ENCODE data around the gene CYFIP2. TPM values are rescaled to one million over a fixed set of nuclear protein-coding genes. Genes with fewer than 3 reads are reported as not detected.

The CYFIP2 gene
- polyA plus RNA-seq, 1 donor from 2014 or later, result 59.7 TPM

DNA sequence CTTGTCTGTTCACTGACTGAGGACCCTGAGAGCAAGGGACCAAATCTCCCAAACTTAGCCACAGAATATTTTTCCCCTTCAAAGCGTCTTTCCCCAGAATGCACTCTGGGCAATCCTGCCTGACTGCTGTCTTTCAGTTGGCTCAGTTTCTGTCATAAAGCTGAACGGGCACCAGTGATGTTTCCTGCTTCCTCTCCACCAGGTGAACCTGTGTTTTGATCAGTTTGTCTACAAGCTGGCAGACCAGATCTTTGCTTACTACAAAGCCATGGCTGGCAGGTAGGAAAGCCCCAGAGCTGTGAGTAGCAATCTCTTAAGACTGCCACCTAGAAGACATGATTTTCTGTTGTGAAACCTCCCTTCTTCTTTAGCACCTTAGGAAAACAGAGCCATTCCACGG, 61.8 kb downstream of the CYFIP2 start (continued):
- TF ChIP-seq, protein P1, sequence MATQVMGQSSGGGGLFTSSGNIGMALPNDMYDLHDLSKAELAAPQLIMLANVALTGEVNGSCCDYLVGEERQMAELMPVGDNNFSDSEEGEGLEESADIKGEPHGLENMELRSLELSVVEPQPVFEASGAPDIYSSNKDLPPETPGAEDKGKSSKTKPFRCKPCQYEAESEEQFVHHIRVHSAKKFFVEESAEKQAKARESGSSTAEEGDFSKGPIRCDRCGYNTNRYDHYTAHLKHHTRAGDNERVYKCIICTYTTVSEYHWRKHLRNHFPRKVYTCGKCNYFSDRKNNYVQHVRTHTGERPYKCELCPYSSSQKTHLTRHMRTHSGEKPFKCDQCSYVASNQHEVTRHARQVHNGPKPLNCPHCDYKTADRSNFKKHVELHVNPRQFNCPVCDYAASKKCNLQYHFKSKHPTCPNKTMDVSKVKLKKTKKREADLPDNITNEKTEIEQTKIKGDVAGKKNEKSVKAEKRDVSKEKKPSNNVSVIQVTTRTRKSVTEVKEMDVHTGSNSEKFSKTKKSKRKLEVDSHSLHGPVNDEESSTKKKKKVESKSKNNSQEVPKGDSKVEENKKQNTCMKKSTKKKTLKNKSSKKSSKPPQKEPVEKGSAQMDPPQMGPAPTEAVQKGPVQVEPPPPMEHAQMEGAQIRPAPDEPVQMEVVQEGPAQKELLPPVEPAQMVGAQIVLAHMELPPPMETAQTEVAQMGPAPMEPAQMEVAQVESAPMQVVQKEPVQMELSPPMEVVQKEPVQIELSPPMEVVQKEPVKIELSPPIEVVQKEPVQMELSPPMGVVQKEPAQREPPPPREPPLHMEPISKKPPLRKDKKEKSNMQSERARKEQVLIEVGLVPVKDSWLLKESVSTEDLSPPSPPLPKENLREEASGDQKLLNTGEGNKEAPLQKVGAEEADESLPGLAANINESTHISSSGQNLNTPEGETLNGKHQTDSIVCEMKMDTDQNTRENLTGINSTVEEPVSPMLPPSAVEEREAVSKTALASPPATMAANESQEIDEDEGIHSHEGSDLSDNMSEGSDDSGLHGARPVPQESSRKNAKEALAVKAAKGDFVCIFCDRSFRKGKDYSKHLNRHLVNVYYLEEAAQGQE (IDR thresholded peaks at IDR 0.05; ENCODE audit: borderline replicate concordance), result no peak
- no peak for TF ChIP-seq MXI1 (conservative IDR thresholded peaks at IDR 0.05; ENCODE audit: poor library complexity, severe bottlenecking)

DNA sequence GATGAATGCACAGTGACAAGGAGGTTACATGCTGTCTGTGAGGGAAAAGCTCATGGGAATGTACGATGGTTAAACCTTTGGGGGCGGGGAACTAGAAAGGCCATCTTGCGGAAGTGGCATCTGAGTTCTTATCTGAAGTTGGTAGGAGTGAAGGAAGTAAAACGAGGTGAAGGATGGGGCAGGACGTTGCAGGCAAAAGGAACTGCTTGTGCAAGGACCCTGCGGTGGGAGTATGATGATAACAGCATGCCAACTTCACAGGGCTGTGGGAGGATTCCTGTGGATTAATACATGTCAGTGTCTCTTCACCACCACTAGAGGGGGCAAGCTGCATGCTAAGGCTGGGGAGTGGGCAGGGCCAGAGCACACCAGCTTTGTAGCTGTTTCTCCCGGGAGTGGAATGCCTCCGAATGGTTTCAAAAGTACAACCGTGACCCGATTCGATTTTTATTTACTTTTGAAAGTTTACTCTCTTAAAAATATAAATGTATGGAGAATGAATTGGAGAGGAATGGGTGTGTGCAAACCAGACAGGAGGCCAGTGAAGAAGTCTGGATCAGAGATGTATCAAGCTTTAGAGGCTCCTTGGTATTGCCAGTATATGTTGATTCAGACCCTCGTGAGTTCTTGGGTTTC, 62.5 kb downstream of the CYFIP2 start:
- no peaks in the 10 kb centered on the region for H3K9me3 ChIP-seq (ENCODE audit: low read length)
- H3K9me2 ChIP-seq (ENCODE audit: insufficient read depth, low read length), result no peaks in the 10 kb centered on the region
- H3K9ac ChIP-seq (ENCODE audit: low read length), result no peak overlapping the region
- H3K27me3 ChIP-seq (ENCODE audit: insufficient read depth, low read depth, low read length), result no peaks in the 10 kb centered on the region
- H3K27ac ChIP-seq (ENCODE audit: low read length), result no peak overlapping the region
- H3F3A ChIP-seq (ENCODE audit: insufficient read depth, low read length, poor library complexity, severe bottlenecking), result no peaks in the 10 kb centered on the region
- peaks cover 6% of the 10 kb centered on the region for H3K36me3 ChIP-seq (ENCODE audit: insufficient read depth, low read length)
- no peaks in the 10 kb centered on the region for H3K79me2 ChIP-seq (replicated peaks; ENCODE audit: insufficient read depth, low read length)
- H2AFZ ChIP-seq (ENCODE audit: low read depth, low read length), result no peak overlapping the region
- H3K4me3 ChIP-seq (ENCODE audit: low read length), result no peak overlapping the region
- H4K20me1 ChIP-seq (ENCODE audit: insufficient read depth), result no peaks in the 10 kb centered on the region
- TF ChIP-seq TAF1 (IDR thresholded peaks at IDR 0.05; ENCODE audit: low read depth) (no peak), POLR2AphosphoS5 (IDR thresholded peaks at IDR 0.05) (no peak), SMC3 (conservative IDR thresholded peaks at IDR 0.05; ENCODE audit: poor library complexity) (peak; percentile 94), EP300 (conservative IDR thresholded peaks at IDR 0.05; ENCODE audit: poor library complexity, severe bottlenecking) (no peak), EZH2 (IDR thresholded peaks at IDR 0.05; ENCODE audit: borderline replicate concordance, insufficient read depth, low read length, poor library complexity, severe bottlenecking) (no peak), MXI1 (conservative IDR thresholded peaks at IDR 0.05; ENCODE audit: poor library complexity, severe bottlenecking) (no peak), RAD21 (conservative IDR thresholded peaks at IDR 0.05) (peak; percentile 91)
- TF ChIP-seq, protein P2, sequence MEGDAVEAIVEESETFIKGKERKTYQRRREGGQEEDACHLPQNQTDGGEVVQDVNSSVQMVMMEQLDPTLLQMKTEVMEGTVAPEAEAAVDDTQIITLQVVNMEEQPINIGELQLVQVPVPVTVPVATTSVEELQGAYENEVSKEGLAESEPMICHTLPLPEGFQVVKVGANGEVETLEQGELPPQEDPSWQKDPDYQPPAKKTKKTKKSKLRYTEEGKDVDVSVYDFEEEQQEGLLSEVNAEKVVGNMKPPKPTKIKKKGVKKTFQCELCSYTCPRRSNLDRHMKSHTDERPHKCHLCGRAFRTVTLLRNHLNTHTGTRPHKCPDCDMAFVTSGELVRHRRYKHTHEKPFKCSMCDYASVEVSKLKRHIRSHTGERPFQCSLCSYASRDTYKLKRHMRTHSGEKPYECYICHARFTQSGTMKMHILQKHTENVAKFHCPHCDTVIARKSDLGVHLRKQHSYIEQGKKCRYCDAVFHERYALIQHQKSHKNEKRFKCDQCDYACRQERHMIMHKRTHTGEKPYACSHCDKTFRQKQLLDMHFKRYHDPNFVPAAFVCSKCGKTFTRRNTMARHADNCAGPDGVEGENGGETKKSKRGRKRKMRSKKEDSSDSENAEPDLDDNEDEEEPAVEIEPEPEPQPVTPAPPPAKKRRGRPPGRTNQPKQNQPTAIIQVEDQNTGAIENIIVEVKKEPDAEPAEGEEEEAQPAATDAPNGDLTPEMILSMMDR (IDR thresholded peaks at IDR 0.05; ENCODE audit: poor library complexity, severe bottlenecking), result peak; percentile 92
- TF ChIP-seq, protein P1 (IDR thresholded peaks at IDR 0.05; ENCODE audit: borderline replicate concordance), result no peak
- H3K4me2 ChIP-seq (ENCODE audit: low read length), result no peak overlapping the region
